ENCODE data around the gene VRK3. TPM values are rescaled to one million over a fixed set of nuclear protein-coding genes. Genes with fewer than 3 reads are reported as not detected.

The VRK3 gene
- polyA plus RNA-seq, 1 of the 3 experiments (the other 2 are of a cell fraction): 30.3 TPM

- H3K36me3 ChIP-seq (replicated peaks in 1 of 2; ENCODE audit: control insufficient read depth in 1 of 2, insufficient read depth in 2 of 2, low read length in 1 of 2): no peaks in the 10 kb centered on the region
- peaks cover 80% of the 10 kb centered on the region for H3K27me3 ChIP-seq (ENCODE audit: insufficient read depth)
- no peaks in the 10 kb centered on the region for H3K79me2 ChIP-seq (ENCODE audit: insufficient read depth)
- no peaks in the 10 kb centered on the region for H3K4me1 ChIP-seq (ENCODE audit: control insufficient read depth in 1 of 2, insufficient read depth in 2 of 2, low read depth in 1 of 2, low read length in 1 of 2)
- no peaks in the 10 kb centered on the region for H3K9me2 ChIP-seq
- no peak for DNase-seq
- CTCF ChIA-PET: interaction anchor here (3.5 to 5.9 kb wide), 2 partner anchors 13 to 32 kb away, joined by 13 to 48 read pairs; no protein-coding TSS in a partner anchor
- no peak for TF ChIP-seq EZH2phosphoT487 (IDR thresholded peaks at IDR 0.05; ENCODE audit: borderline replicate concordance, low read depth)
- no peak for TF ChIP-seq JUND (IDR thresholded peaks at IDR 0.05)
- TF ChIP-seq RXRA (IDR thresholded peaks at IDR 0.05; ENCODE audit: borderline replicate concordance, low read depth): no peak
- no peak overlapping the region for H3K4me2 ChIP-seq
- no peak overlapping the region for H3K4me3 ChIP-seq (ENCODE audit: low read depth in 2 of 2, low read length in 1 of 2)
- H3K9ac ChIP-seq: no peak overlapping the region
- no peaks in the 10 kb centered on the region for H4K20me1 ChIP-seq (ENCODE audit: insufficient read depth)
- POLR2A ChIA-PET: no interaction called here
- WGBS (ENCODE audit: low lambda C conversion rate): 12% methylated on average over 8 of the region's 13 CpGs
- H2AFZ ChIP-seq (ENCODE audit: low read depth): no peak overlapping the region
- no peak overlapping the region for H3K27ac ChIP-seq (ENCODE audit: low read depth in 2 of 2, low read length in 1 of 2)
- no peaks in the 10 kb centered on the region for H3F3A ChIP-seq (replicated peaks; ENCODE audit: insufficient read depth)
- H3K9me3 ChIP-seq: no peaks in the 10 kb centered on the region
Observed at GRCh38 chr19:49950956-49951526, 74.1 kb downstream of the VRK3 start.

DNA sequence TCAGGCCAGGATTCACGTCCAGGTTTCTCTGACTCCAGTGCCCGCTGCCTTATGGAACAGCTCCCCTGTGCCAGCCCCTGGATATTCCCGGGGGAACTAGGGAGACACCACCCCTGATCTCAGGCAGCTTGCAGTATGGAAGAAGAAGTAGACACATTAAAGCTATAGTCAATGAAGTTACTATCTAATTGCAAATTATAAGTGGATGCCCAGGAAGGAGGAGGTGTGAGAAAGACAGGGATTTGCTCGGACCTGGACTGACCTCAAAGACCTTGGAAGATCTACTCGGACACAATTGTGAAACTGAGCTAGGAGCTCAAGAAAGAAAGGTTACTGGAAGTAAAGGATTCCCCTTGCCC, 74.6 kb downstream of the VRK3 start:
- H4K20me1 ChIP-seq (ENCODE audit: insufficient read depth): no peaks in the 10 kb centered on the region
- H3K9ac ChIP-seq: no peak overlapping the region
- no peak overlapping the region for H2AFZ ChIP-seq (ENCODE audit: low read depth)
- no peak overlapping the region for H3K4me2 ChIP-seq
- POLR2A ChIA-PET: no interaction called here
- H3F3A ChIP-seq (replicated peaks; ENCODE audit: insufficient read depth): no peaks in the 10 kb centered on the region
- WGBS (ENCODE audit: low lambda C conversion rate): 22% methylated on average over 5 of the region's 5 CpGs
- H3K9me3 ChIP-seq: no peaks in the 10 kb centered on the region
- H3K4me1 ChIP-seq (ENCODE audit: control insufficient read depth in 1 of 2, insufficient read depth in 2 of 2, low read depth in 1 of 2, low read length in 1 of 2): no peaks in the 10 kb centered on the region
- CTCF ChIA-PET: interaction anchor here (3.5 to 5.9 kb wide), 2 partner anchors 12 to 33 kb away, joined by 13 to 48 read pairs; no protein-coding TSS in a partner anchor
- peaks cover 84% of the 10 kb centered on the region for H3K27me3 ChIP-seq (ENCODE audit: insufficient read depth)
- H3K36me3 ChIP-seq (replicated peaks in 1 of 2; ENCODE audit: control insufficient read depth in 1 of 2, insufficient read depth in 2 of 2, low read length in 1 of 2): no peaks in the 10 kb centered on the region
- H3K27ac ChIP-seq (ENCODE audit: low read depth in 2 of 2, low read length in 1 of 2): no peak overlapping the region
- H3K4me3 ChIP-seq (ENCODE audit: low read depth in 2 of 2, low read length in 1 of 2): no peak overlapping the region
- no peak for DNase-seq
- TF ChIP-seq SIN3A (IDR thresholded peaks at IDR 0.05; ENCODE audit: borderline replicate concordance, low read depth, low read length) (no peak), RFX5 (IDR thresholded peaks at IDR 0.05; ENCODE audit: low read length) (no peak), CHD2 (IDR thresholded peaks at IDR 0.05; ENCODE audit: low read length, partially characterized antibody) (no peak), TAF1 (IDR thresholded peaks at IDR 0.05; ENCODE audit: borderline replicate concordance, low read depth, low read length) (no peak), MEF2A (IDR thresholded peaks at IDR 0.05; ENCODE audit: borderline replicate concordance, low read depth) (no peak), YY1 (IDR thresholded peaks at IDR 0.05; ENCODE audit: low read depth) (no peak), RCOR1 (IDR thresholded peaks at IDR 0.05; ENCODE audit: low read length) (no peak), GATA2 (CRISPR knock-in tag; IDR thresholded peaks at IDR 0.05) (no peak), TEAD4 (IDR thresholded peaks at IDR 0.05; ENCODE audit: borderline replicate concordance, insufficient read depth) (no peak), FOXJ3 (CRISPR knock-in tag; IDR thresholded peaks at IDR 0.05) (no peak), MXI1 (IDR thresholded peaks at IDR 0.05; ENCODE audit: low read depth, low read length) (no peak), TCF12 (IDR thresholded peaks at IDR 0.05) (no peak), EZH2phosphoT487 (IDR thresholded peaks at IDR 0.05; ENCODE audit: borderline replicate concordance, low read depth) (no peak), SMC3 (IDR thresholded peaks at IDR 0.05; ENCODE audit: low read depth, low read length) (no peak)
- TF ChIP-seq, protein P1, sequence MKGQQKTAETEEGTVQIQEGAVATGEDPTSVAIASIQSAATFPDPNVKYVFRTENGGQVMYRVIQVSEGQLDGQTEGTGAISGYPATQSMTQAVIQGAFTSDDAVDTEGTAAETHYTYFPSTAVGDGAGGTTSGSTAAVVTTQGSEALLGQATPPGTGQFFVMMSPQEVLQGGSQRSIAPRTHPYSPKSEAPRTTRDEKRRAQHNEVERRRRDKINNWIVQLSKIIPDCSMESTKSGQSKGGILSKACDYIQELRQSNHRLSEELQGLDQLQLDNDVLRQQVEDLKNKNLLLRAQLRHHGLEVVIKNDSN (IDR thresholded peaks at IDR 0.05; ENCODE audit: borderline replicate concordance, low read depth): no peak
- TF ChIP-seq, protein P2, sequence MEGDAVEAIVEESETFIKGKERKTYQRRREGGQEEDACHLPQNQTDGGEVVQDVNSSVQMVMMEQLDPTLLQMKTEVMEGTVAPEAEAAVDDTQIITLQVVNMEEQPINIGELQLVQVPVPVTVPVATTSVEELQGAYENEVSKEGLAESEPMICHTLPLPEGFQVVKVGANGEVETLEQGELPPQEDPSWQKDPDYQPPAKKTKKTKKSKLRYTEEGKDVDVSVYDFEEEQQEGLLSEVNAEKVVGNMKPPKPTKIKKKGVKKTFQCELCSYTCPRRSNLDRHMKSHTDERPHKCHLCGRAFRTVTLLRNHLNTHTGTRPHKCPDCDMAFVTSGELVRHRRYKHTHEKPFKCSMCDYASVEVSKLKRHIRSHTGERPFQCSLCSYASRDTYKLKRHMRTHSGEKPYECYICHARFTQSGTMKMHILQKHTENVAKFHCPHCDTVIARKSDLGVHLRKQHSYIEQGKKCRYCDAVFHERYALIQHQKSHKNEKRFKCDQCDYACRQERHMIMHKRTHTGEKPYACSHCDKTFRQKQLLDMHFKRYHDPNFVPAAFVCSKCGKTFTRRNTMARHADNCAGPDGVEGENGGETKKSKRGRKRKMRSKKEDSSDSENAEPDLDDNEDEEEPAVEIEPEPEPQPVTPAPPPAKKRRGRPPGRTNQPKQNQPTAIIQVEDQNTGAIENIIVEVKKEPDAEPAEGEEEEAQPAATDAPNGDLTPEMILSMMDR (IDR thresholded peaks at IDR 0.05): no peak
- H3K9me2 ChIP-seq: no peaks in the 10 kb centered on the region
- H3K79me2 ChIP-seq (ENCODE audit: insufficient read depth): no peaks in the 10 kb centered on the region

Data from SK-N-SH (cell line).